Stimulated activated effector memory CD8-positive, alpha-beta T cell treated with anti-CD3 and anti-CD28 coated beads, Interleukin-12 subunit alpha, Interleukin-12 subunit beta, amount 100 ng/mL, for 72 hours (primary cell): ENCODE measurements around the gene SHISA5.

Source experiments
- ATAC-seq: fragments of 150-1000 bp; cut with Tn5 transposase; 2 replicates; pipeline ENCODE4 v1.10.0; 2021
- DNase-seq, 2 donors: peaks; one replicate each; pipeline ENCODE4 v3.0.0; 2021 to 2022; ENCODE audit warnings: low spot score in 2 of 2
- H3K27ac Mint-ChIP-seq: one replicate; pipeline ENCODE4 v1.8.0; 2022; ENCODE audit warnings: mild to moderate bottlenecking, mixed read lengths
- H3K36me3 Mint-ChIP-seq: one replicate; pipeline ENCODE4 v1.8.0; 2022; ENCODE audit warnings: mild to moderate bottlenecking, mixed read lengths
- H3K4me1 Mint-ChIP-seq: one replicate; pipeline ENCODE4 v1.8.0; 2022; ENCODE audit warnings: mixed read lengths
- H3K4me3 Mint-ChIP-seq: one replicate; pipeline ENCODE4 v1.8.0; 2022; ENCODE audit warnings: mild to moderate bottlenecking, mixed read lengths
- H3K9me3 Mint-ChIP-seq: one replicate; pipeline ENCODE4 v1.8.0; 2022; ENCODE audit warnings: mixed read lengths

SHISA5 gene

GRCh38 chr3:48436477-48436787 lies 67.5 kb downstream of the SHISA5 start:
- Mint-ChIP-seq H3K9me3 (no peaks in the 10 kb centered on the region), H3K27ac (no peak overlapping the region), H3K36me3 (peaks cover 23% of the 10 kb centered on the region), H3K4me3 (no peak overlapping the region), H3K4me1 (peaks cover 34% of the 10 kb centered on the region)
- DNase-seq (no peak), ATAC-seq (no peak)

GRCh38 chr3:48435774-48436476 lies 68.0 kb downstream of the SHISA5 start:
- Mint-ChIP-seq H3K4me1 (peaks cover 35% of the 10 kb centered on the region), H3K27ac (no peak overlapping the region), H3K36me3 (peaks cover 19% of the 10 kb centered on the region), H3K4me3 (no peak overlapping the region), H3K9me3 (no peaks in the 10 kb centered on the region)
- DNase-seq (peak; percentile 75 to 91), ATAC-seq (peak; percentile 48)

- ATAC-seq (no peak), DNase-seq (no peak)
- Mint-ChIP-seq H3K4me1 (peaks cover 42% of the 10 kb centered on the region), H3K9me3 (no peaks in the 10 kb centered on the region), H3K27ac (no peak overlapping the region), H3K36me3 (peaks cover 17% of the 10 kb centered on the region), H3K4me3 (no peak overlapping the region)
These were observed 68.8 kb downstream of the SHISA5 start for GRCh38 chr3:48435223-48435595.

GRCh38 chr3:48434591-48435222 lies 69.3 kb downstream of the SHISA5 start:
- no peak for DNase-seq
- no peak for ATAC-seq
- Mint-ChIP-seq H3K36me3 (peaks cover 11% of the 10 kb centered on the region), H3K4me3 (no peak overlapping the region), H3K27ac (no peak overlapping the region), H3K9me3 (no peaks in the 10 kb centered on the region), H3K4me1 (peaks cover 43% of the 10 kb centered on the region)

GRCh38 chr3:48433472-48434118 lies 70.4 kb downstream of the SHISA5 start:
- H3K27ac Mint-ChIP-seq, result no peak overlapping the region
- peaks cover 5% of the 10 kb centered on the region for H3K36me3 Mint-ChIP-seq
- H3K4me1 Mint-ChIP-seq, result peaks cover 35% of the 10 kb centered on the region
- no peaks in the 10 kb centered on the region for H3K9me3 Mint-ChIP-seq
- ATAC-seq, result no peak
- no peak for DNase-seq
- no peak overlapping the region for H3K4me3 Mint-ChIP-seq

GRCh38 chr3:48432411-48433371 lies 71.3 kb downstream of the SHISA5 start:
- no peak overlapping the region for H3K4me3 Mint-ChIP-seq
- no peak for ATAC-seq
- H3K9me3 Mint-ChIP-seq, result no peaks in the 10 kb centered on the region
- no peak overlapping the region for H3K27ac Mint-ChIP-seq
- peaks cover 25% of the 10 kb centered on the region for H3K4me1 Mint-ChIP-seq
- H3K36me3 Mint-ChIP-seq, result peaks cover 5% of the 10 kb centered on the region
- no peak for DNase-seq

GRCh38 chr3:48431224-48432029 lies 72.5 kb downstream of the SHISA5 start:
- DNase-seq (no peak), ATAC-seq (no peak)
- H3K9me3 Mint-ChIP-seq, result no peaks in the 10 kb centered on the region
- H3K4me3 Mint-ChIP-seq, result peak overlapping the region; percentile 79
- peak overlapping the region; percentile 72 for H3K27ac Mint-ChIP-seq
- H3K36me3 Mint-ChIP-seq, result peaks cover 5% of the 10 kb centered on the region
- H3K4me1 Mint-ChIP-seq, result peaks cover 23% of the 10 kb centered on the region

- ATAC-seq (no peak), DNase-seq (no peak)
- Mint-ChIP-seq H3K4me1 (peaks cover 23% of the 10 kb centered on the region), H3K4me3 (peak overlapping the region; percentile 79), H3K9me3 (no peaks in the 10 kb centered on the region), H3K36me3 (peaks cover 5% of the 10 kb centered on the region), H3K27ac (peak overlapping the region; percentile 72)
These were observed 73.3 kb downstream of the SHISA5 start for GRCh38 chr3:48430708-48431101.

GRCh38 chr3:48429960-48430707 lies 73.8 kb downstream of the SHISA5 start, which contains the start of gene PLXNB1:
TSS of gene PLXNB1 (minus strand) at chr3:48430086. CDS start at chr3:48424611, 5,475 bp downstream.
- Mint-ChIP-seq H3K4me1 (peaks cover 23% of the 10 kb centered on the region), H3K27ac (peak within 1 kb of the TSS; percentile 72), H3K9me3 (no peaks in the 10 kb centered on the region), H3K36me3 (peaks cover 5% of the 10 kb centered on the region), H3K4me3 (peak within 1 kb of the TSS; percentile 79)
- DNase-seq (no peak), ATAC-seq (no peak)

GRCh38 chr3:48429317-48429959 lies 74.5 kb downstream of the SHISA5 start:
- no peaks in the 10 kb centered on the region for H3K9me3 Mint-ChIP-seq
- peak overlapping the region; percentile 72 for H3K27ac Mint-ChIP-seq
- ATAC-seq, result peak; percentile 70
- H3K36me3 Mint-ChIP-seq, result peaks cover 5% of the 10 kb centered on the region
- H3K4me3 Mint-ChIP-seq, result peak overlapping the region; percentile 79
- DNase-seq, result peak; percentile 40 to 78
- peaks cover 17% of the 10 kb centered on the region for H3K4me1 Mint-ChIP-seq

- ATAC-seq (peak; percentile 63), DNase-seq (peak in 1 of 2 donors; percentile 12)
- Mint-ChIP-seq H3K27ac (no peak overlapping the region), H3K4me3 (peak overlapping the region; percentile 79), H3K4me1 (peaks cover 15% of the 10 kb centered on the region), H3K9me3 (no peaks in the 10 kb centered on the region), H3K36me3 (peaks cover 5% of the 10 kb centered on the region)
These were observed 75.2 kb downstream of the SHISA5 start for GRCh38 chr3:48428572-48429316.

GRCh38 chr3:48428088-48428571 lies 75.8 kb downstream of the SHISA5 start:
- ATAC-seq (no peak), DNase-seq (no peak)
- peaks cover 15% of the 10 kb centered on the region for H3K4me1 Mint-ChIP-seq
- peak overlapping the region; percentile 79 for H3K4me3 Mint-ChIP-seq
- H3K27ac Mint-ChIP-seq, result no peak overlapping the region
- H3K36me3 Mint-ChIP-seq, result peaks cover 5% of the 10 kb centered on the region
- no peaks in the 10 kb centered on the region for H3K9me3 Mint-ChIP-seq

- H3K4me3 Mint-ChIP-seq, result no peak overlapping the region
- H3K9me3 Mint-ChIP-seq, result no peaks in the 10 kb centered on the region
- ATAC-seq (no peak), DNase-seq (no peak)
- H3K27ac Mint-ChIP-seq, result no peak overlapping the region
- peaks cover 5% of the 10 kb centered on the region for H3K36me3 Mint-ChIP-seq
- peaks cover 15% of the 10 kb centered on the region for H3K4me1 Mint-ChIP-seq
These were observed 76.4 kb downstream of the SHISA5 start for GRCh38 chr3:48427630-48427962.
